NB4 (cell line): ENCODE results near the gene PARD6G.

Experiments used
- CTCF ChIP-seq: IDR thresholded peaks from one replicate; pipeline ENCODE4 v1.5.1; 2012; ENCODE audit warnings: low read depth, low read length
- POLR2A ChIP-seq: IDR thresholded peaks from 2 replicates; pipeline ENCODE4 v1.6.1; 2011; ENCODE audit warnings: mild to moderate bottlenecking; ENCODE audit not compliant: insufficient read length; ENCODE audit errors: extremely low read depth

GRCh38 chr18:80136679-80137078, 110.6 kb downstream of the PARD6G start:
- no peak for TF ChIP-seq POLR2A
- no peak for TF ChIP-seq CTCF
